KMS-11 (cell line): Measurements from ENCODE around the gene NUPR2.
A peak's percentile ranks its signal among the peaks of the same experiment; 100 is the strongest.
"Not testable (repeated sequence)": the region's sequence is repeated elsewhere in the genome, so short reads cannot be mapped to it uniquely, and the experiment has no call there.

Experiments used
- H2AFZ ChIP-seq: fragments of 200-600 bp; sonication (generic); 2 replicates; pipeline ENCODE4 v1.6.1; 2016; ENCODE audit warnings: antibody characterized with exemption, mixed run types, low read depth
- H3K27ac ChIP-seq: fragments of 200-600 bp; sonication (generic); 2 replicates; pipeline ENCODE4 v1.6.1; 2016; ENCODE audit warnings: mild to moderate bottlenecking, mixed run types
- H3K27me3 ChIP-seq: fragments of 200-600 bp; sonication (generic); 2 replicates; pipeline ENCODE4 v1.6.1; 2017; ENCODE audit warnings: mild to moderate bottlenecking, low read depth, mixed run types, moderate library complexity; ENCODE audit not compliant: insufficient read depth
- H3K36me3 ChIP-seq: fragments of 200-600 bp; sonication (generic); 2 replicates; pipeline ENCODE4 v1.6.1; 2017; ENCODE audit warnings: mild to moderate bottlenecking, mixed run types; ENCODE audit not compliant: insufficient read depth
- H3K4me1 ChIP-seq: fragments of 200-600 bp; sonication (generic); 2 replicates; pipeline ENCODE4 v1.6.1; 2016; ENCODE audit warnings: mild to moderate bottlenecking, low read depth, mixed run types; ENCODE audit not compliant: poor library complexity, severe bottlenecking
- H3K4me2 ChIP-seq: fragments of 200-600 bp; sonication (generic); 2 replicates; pipeline ENCODE4 v1.7.0; 2016; ENCODE audit warnings: mild to moderate bottlenecking, mixed run types
- H3K4me3 ChIP-seq: fragments of 200-600 bp; sonication (generic); IDR thresholded peaks from 2 replicates; pipeline ENCODE4 v1.6.1; 2017; ENCODE audit warnings: low read depth, low read length, mixed read lengths; ENCODE audit not compliant: insufficient read depth
- H3K79me2 ChIP-seq: fragments of 200-600 bp; sonication (generic); 2 replicates; pipeline ENCODE4 v1.6.1; 2016; ENCODE audit warnings: low read depth, mixed run types; ENCODE audit not compliant: insufficient read depth
- H3K9ac ChIP-seq: fragments of 200-600 bp; sonication (generic); 2 replicates; pipeline ENCODE4 v1.6.1; 2016; ENCODE audit warnings: mild to moderate bottlenecking, mixed run types
- H4K20me1 ChIP-seq: fragments of 200-600 bp; sonication (generic); 2 replicates; pipeline ENCODE4 v1.6.1; 2016; ENCODE audit warnings: mild to moderate bottlenecking, mixed run types; ENCODE audit not compliant: insufficient read depth
- CTCF ChIP-seq: fragments of 200-600 bp; sonication (generic); conservative IDR thresholded peaks from 2 replicates; pipeline ENCODE4 v1.6.1; 2017; ENCODE audit warnings: low read depth, mild to moderate bottlenecking, antibody characterized with exemption, low read length, moderate library complexity, mixed read lengths

The NUPR2 gene

DNA sequence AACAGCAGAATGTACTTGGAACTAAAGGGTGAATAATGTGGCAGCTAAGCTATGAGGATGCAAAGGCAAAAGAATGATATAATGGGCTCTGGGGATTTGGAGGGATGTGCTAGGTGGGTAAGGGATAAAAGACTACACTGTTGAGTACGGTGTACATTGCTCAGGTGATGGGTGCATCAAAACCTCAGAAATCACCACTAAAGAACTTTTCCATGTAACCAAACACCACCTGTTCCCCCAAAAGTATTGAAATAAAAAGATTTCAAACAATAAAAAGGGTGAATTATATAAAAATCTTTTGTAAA lies 8.3 kb downstream of the NUPR2 start:
- no peak for TF ChIP-seq CTCF
- Histone ChIP-seq H3K27ac (no peak overlapping the region), H2AFZ (no peak overlapping the region)

GRCh38 chr7:56106108-56107073 lies 9.8 kb downstream of the NUPR2 start, which contains the start of gene CHCHD2:
CHCHD2 (minus strand) TSS chr7:56106476; CDS start chr7:56106413, 63 bp downstream.
- Histone ChIP-seq H3K36me3 (peaks cover 28% of the 10 kb centered on the region; the same call in 1 of the 2 replicates), H2AFZ (peak within 1 kb of the TSS; percentile 74), H4K20me1 (peaks cover 3% of the 10 kb centered on the region; the same call in 1 of the 2 replicates), H3K4me2 (peak within 1 kb of the TSS; percentile 59), H3K9ac (peak within 1 kb of the TSS; percentile 86), H3K79me2 (peaks cover 29% of the 10 kb centered on the region), H3K4me1 (peaks cover 49% of the 10 kb centered on the region), H3K27me3 (no peaks in the 10 kb centered on the region), H3K4me3 (no peak within 1 kb of the TSS), H3K27ac (peak within 1 kb of the TSS; percentile 63)
- no peak for TF ChIP-seq CTCF

More for the DNA sequence above, 8.3 kb downstream of the NUPR2 start:
- Histone ChIP-seq H3K9ac (no peak overlapping the region), H3K27me3 (no peaks in the 10 kb centered on the region), H3K4me3 (no peak overlapping the region), H3K4me2 (no peak overlapping the region), H3K79me2 (peaks cover 29% of the 10 kb centered on the region), H3K4me1 (peaks cover 33% of the 10 kb centered on the region), H4K20me1 (peaks cover 3% of the 10 kb centered on the region; the same call in 1 of the 2 replicates), H3K36me3 (peaks cover 16% of the 10 kb centered on the region; the same call in 1 of the 2 replicates)

GRCh38 chr7:56105508-56105907 lies 10.7 kb downstream of the NUPR2 start:
- no peak for TF ChIP-seq CTCF
- Histone ChIP-seq H4K20me1 (peaks cover 3% of the 10 kb centered on the region; the same call in 1 of the 2 replicates), H3K27me3 (no peaks in the 10 kb centered on the region), H3K4me3 (no peak overlapping the region), H3K9ac (peak overlapping the region; percentile 86), H3K36me3 (peaks cover 28% of the 10 kb centered on the region; the same call in 1 of the 2 replicates), H3K27ac (peak overlapping the region; percentile 63), H3K4me2 (peak overlapping the region; percentile 59), H2AFZ (no peak overlapping the region), H3K4me1 (peaks cover 54% of the 10 kb centered on the region), H3K79me2 (peaks cover 29% of the 10 kb centered on the region)

DNA sequence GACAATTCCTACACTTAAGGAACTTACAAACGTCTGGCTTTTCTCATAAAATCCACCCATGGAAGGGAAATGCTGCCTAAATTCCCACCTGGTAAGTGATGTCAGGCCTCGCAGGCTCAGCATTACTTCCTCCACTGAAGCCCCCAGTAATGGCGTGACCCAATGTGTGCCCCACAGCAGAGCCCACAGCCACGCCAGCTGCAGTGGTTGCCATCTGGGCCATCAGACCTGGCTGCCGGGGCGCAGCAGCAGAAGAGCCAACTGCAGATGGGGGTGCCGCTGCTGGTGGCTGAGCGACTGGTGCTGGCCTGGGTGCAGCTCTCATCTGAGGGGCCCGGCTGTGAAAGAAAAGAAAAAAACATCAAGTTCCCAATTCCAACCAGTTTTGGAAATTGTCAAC lies 12.1 kb downstream of the NUPR2 start:
- Histone ChIP-seq H3K4me1 (peaks cover 64% of the 10 kb centered on the region), H3K36me3 (peaks cover 28% of the 10 kb centered on the region; the same call in 1 of the 2 replicates), H3K79me2 (peaks cover 29% of the 10 kb centered on the region)
- not testable (repeated sequence) for H4K20me1 ChIP-seq, H3K4me2 ChIP-seq, H2AFZ ChIP-seq, H3K4me3 ChIP-seq, H3K27me3 ChIP-seq, H3K9ac ChIP-seq, H3K27ac ChIP-seq
